CD4-positive, alpha-beta memory T cell (primary cell): Measurements from ENCODE around the gene TRPV5. TPM values are rescaled to one million over a fixed set of nuclear protein-coding genes. Genes with fewer than 3 reads are reported as not detected.

Experiments used
- CTCF ChIA-PET: fragments of 350-600 bp; sonication (Branson Sonifier 250); formaldehyde crosslinking; loops from one replicate; lab custom pipeline; 2021; ENCODE audit warnings: inconsistent platforms; ENCODE audit not compliant: partially characterized antibody; lab: Charles Lee
- POLR2A ChIA-PET: fragments of 350-600 bp; sonication (Branson Sonifier 250); formaldehyde crosslinking; loops from one replicate; lab custom pipeline; 2021; ENCODE audit not compliant: partially characterized antibody; lab: Charles Lee
- DNase-seq, 5 donors: peaks; one replicate each; pipeline versions ENCODE4 v3.0.0 to v3.0.0-alpha.2; 2020 to 2022; ENCODE audit warnings: mixed read lengths in 1 of 5
- H3K27ac ChIP-seq: one replicate; pipeline ENCODE4 v1.7.0; 2013; ENCODE audit warnings: low read depth, low read length
- H3K27me3 ChIP-seq: 2 replicates; pipeline ENCODE4 v1.7.0; 2013; ENCODE audit warnings: mild to moderate bottlenecking, low read length, moderate library complexity; ENCODE audit not compliant: insufficient read depth
- H3K36me3 ChIP-seq: 2 replicates; pipeline ENCODE4 v1.7.0; 2013; ENCODE audit warnings: mild to moderate bottlenecking, low read length, moderate library complexity; ENCODE audit not compliant: insufficient read depth
- H3K4me1 ChIP-seq: 2 replicates; pipeline ENCODE4 v1.7.0; 2013; ENCODE audit warnings: mild to moderate bottlenecking, low read length, moderate library complexity; ENCODE audit not compliant: insufficient read depth
- H3K4me3 ChIP-seq, 2 donors: one replicate each; pipeline ENCODE4 v1.7.0; 2013; ENCODE audit warnings: low read length in 2 of 2, mild to moderate bottlenecking in 1 of 2
- H3K9me3 ChIP-seq, 2 donors: one replicate each; pipeline ENCODE4 v1.7.0; 2013; ENCODE audit warnings: low read length in 2 of 2, control low read depth in 1 of 2; ENCODE audit not compliant: control insufficient read depth in 1 of 2
- H3K27ac Mint-ChIP-seq, 7 donors: one replicate each; pipeline ENCODE4 v1.8.0; 2020 to 2021; ENCODE audit warnings: mixed read lengths in 7 of 7, mild to moderate bottlenecking in 6 of 7, inconsistent platforms in 3 of 7, moderate library complexity in 3 of 7
- H3K27me3 Mint-ChIP-seq, 2 donors: one replicate each; pipeline ENCODE4 v1.8.0; 2020 to 2021; ENCODE audit warnings: mixed read lengths in 2 of 2
- H3K36me3 Mint-ChIP-seq, 2 donors: one replicate each; pipeline ENCODE4 v1.8.0; 2020 to 2021; ENCODE audit warnings: mixed read lengths in 2 of 2, inconsistent platforms in 1 of 2, mild to moderate bottlenecking in 1 of 2
- H3K4me1 Mint-ChIP-seq, 4 donors: one replicate each; pipeline ENCODE4 v1.8.0; 2020 to 2021; ENCODE audit warnings: mixed read lengths in 4 of 4, mild to moderate bottlenecking in 1 of 4
- H3K4me3 Mint-ChIP-seq, 8 donors: one replicate each; pipeline ENCODE4 v1.8.0; 2020 to 2021; ENCODE audit warnings: mixed read lengths in 8 of 8, mild to moderate bottlenecking in 7 of 8, moderate library complexity in 6 of 8, inconsistent platforms in 3 of 8
- H3K9me3 Mint-ChIP-seq, 8 donors: one replicate each; pipeline ENCODE4 v1.8.0; 2020 to 2021; ENCODE audit warnings: mixed read lengths in 8 of 8, mild to moderate bottlenecking in 5 of 8, inconsistent platforms in 3 of 8, moderate library complexity in 1 of 8
- intact Hi-C: fragments of 100-400 bp; cut with micrococcal nuclease; formaldehyde crosslinking; loops from one replicate; pipeline ENCODE4 v1.15.1; 2023
- polyA plus RNA-seq, 2 donors: library from polyadenylated mRNA; unstranded; fragments of 300-500 nt; fragmentation: Illumina TruSeq; gene quantifications; one replicate each; pipeline ENCODE4 v1.2.3, GENCODE V29; 2021
- total RNA-seq, 2 experiments: library from RNA; stranded (reverse); gene quantifications; one replicate each; pipeline ENCODE4 v1.2.3, GENCODE V29; 2021

TRPV5 gene
- total and polyA plus RNA-seq, 4 experiments from 2014 or later: not detected

GRCh38 chr7:142910031-142910433 lies 23.5 kb downstream of the TRPV5 start:
- no peaks in the 10 kb centered on the region for H3K36me3 Mint-ChIP-seq
- Histone ChIP-seq H3K27me3 (no peaks in the 10 kb centered on the region), H3K36me3 (no peaks in the 10 kb centered on the region), H3K9me3 (no peaks in the 10 kb centered on the region), H3K27ac (no peak overlapping the region), H3K4me1 (no peaks in the 10 kb centered on the region), H3K4me3 (no peak overlapping the region)
- peaks cover 0 to 2% (median 0%) of the 10 kb centered on the region in 4 donors for H3K4me1 Mint-ChIP-seq
- peaks cover 0 to 4% (median 2%) of the 10 kb centered on the region in 8 donors for H3K9me3 Mint-ChIP-seq
- POLR2A ChIA-PET: no interaction called here
- H3K27ac Mint-ChIP-seq: no peak overlapping the region
- no peak overlapping the region for H3K4me3 Mint-ChIP-seq
- H3K27me3 Mint-ChIP-seq: peaks cover 30 to 35% of the 10 kb centered on the region in 2 donors
- CTCF ChIA-PET: interaction anchor here (0.9 to 1.4 kb wide), 4 partner anchors 8 to 92 kb away, joined by 3 read pairs; partner anchors contain the start of gene EPHB6
- intact Hi-C loops: no loop called here
- no peak for DNase-seq

GRCh38 chr7:142908921-142909890 lies 24.3 kb downstream of the TRPV5 start:
- no peaks in the 10 kb centered on the region for H3K9me3 ChIP-seq
- peaks cover 26 to 32% of the 10 kb centered on the region in 2 donors for H3K27me3 Mint-ChIP-seq
- no peaks in the 10 kb centered on the region for H3K36me3 Mint-ChIP-seq
- no peak overlapping the region for H3K4me3 Mint-ChIP-seq
- intact Hi-C loops: no loop called here
- ChIA-PET POLR2A (no interaction called here), CTCF (interaction anchor here (0.9 to 1.4 kb wide), 4 partner anchors 8 to 93 kb away, joined by 3 read pairs; partner anchors contain the start of gene EPHB6)
- no peaks in the 10 kb centered on the region for H3K27me3 ChIP-seq
- H3K4me1 ChIP-seq: no peaks in the 10 kb centered on the region
- peaks cover 0 to 8% (median 2%) of the 10 kb centered on the region in 8 donors for H3K9me3 Mint-ChIP-seq
- no peaks in the 10 kb centered on the region for H3K36me3 ChIP-seq
- H3K4me3 ChIP-seq: no peak overlapping the region
- no peak overlapping the region for H3K27ac Mint-ChIP-seq
- H3K4me1 Mint-ChIP-seq: peaks cover 0 to 2% (median 0%) of the 10 kb centered on the region in 4 donors
- no peak for DNase-seq
- no peak overlapping the region for H3K27ac ChIP-seq

- Mint-ChIP-seq H3K27me3 (peaks cover 17 to 27% of the 10 kb centered on the region in 2 donors), H3K36me3 (no peaks in the 10 kb centered on the region), H3K4me3 (no peak overlapping the region), H3K9me3 (peaks cover 0 to 11% (median 2%) of the 10 kb centered on the region in 8 donors), H3K4me1 (peaks cover 0 to 2% (median 0%) of the 10 kb centered on the region in 4 donors), H3K27ac (no peak overlapping the region)
- POLR2A ChIA-PET: no interaction called here
- Histone ChIP-seq H3K4me3 (no peak overlapping the region), H3K36me3 (no peaks in the 10 kb centered on the region), H3K9me3 (no peaks in the 10 kb centered on the region), H3K27ac (no peak overlapping the region), H3K4me1 (no peaks in the 10 kb centered on the region), H3K27me3 (no peaks in the 10 kb centered on the region)
- CTCF ChIA-PET: no interaction called here
- intact Hi-C loops: no loop called here
- no peak for DNase-seq
These were observed 25.3 kb downstream of the TRPV5 start for GRCh38 chr7:142908290-142908689.

GRCh38 chr7:142906643-142907042 lies 26.9 kb downstream of the TRPV5 start:
- CTCF ChIA-PET: no interaction called here

GRCh38 chr7:142905759-142906158 lies 27.8 kb downstream of the TRPV5 start:
- no peak overlapping the region for H3K27ac ChIP-seq
- POLR2A ChIA-PET: no interaction called here
- no peaks in the 10 kb centered on the region for H3K36me3 ChIP-seq
- Mint-ChIP-seq H3K4me1 (peaks cover 0 to 2% (median 0%) of the 10 kb centered on the region in 4 donors), H3K27me3 (peaks cover 14 to 19% of the 10 kb centered on the region in 2 donors), H3K27ac (no peak overlapping the region), H3K4me3 (no peak overlapping the region), H3K9me3 (peaks cover 0 to 11% (median 2%) of the 10 kb centered on the region in 8 donors), H3K36me3 (no peaks in the 10 kb centered on the region)
- H3K4me1 ChIP-seq: no peaks in the 10 kb centered on the region
- H3K27me3 ChIP-seq: no peaks in the 10 kb centered on the region
- no peak for DNase-seq
- intact Hi-C loops: no loop called here
- no peak overlapping the region for H3K4me3 ChIP-seq
- CTCF ChIA-PET: no interaction called here
- H3K9me3 ChIP-seq: no peaks in the 10 kb centered on the region

More at GRCh38 chr7:142906643-142907042, 26.9 kb downstream of the TRPV5 start:
- Mint-ChIP-seq H3K4me1 (peaks cover 0 to 2% (median 0%) of the 10 kb centered on the region in 4 donors), H3K4me3 (no peak overlapping the region), H3K27me3 (peaks cover 13 to 25% of the 10 kb centered on the region in 2 donors), H3K36me3 (no peaks in the 10 kb centered on the region), H3K9me3 (peaks cover 0 to 11% (median 2%) of the 10 kb centered on the region in 8 donors), H3K27ac (no peak overlapping the region)
- Histone ChIP-seq H3K27ac (no peak overlapping the region), H3K27me3 (no peaks in the 10 kb centered on the region), H3K4me3 (no peak overlapping the region), H3K9me3 (no peaks in the 10 kb centered on the region), H3K4me1 (no peaks in the 10 kb centered on the region), H3K36me3 (no peaks in the 10 kb centered on the region)
- POLR2A ChIA-PET: no interaction called here
- intact Hi-C loops: no loop called here
- no peak for DNase-seq

- Histone ChIP-seq H3K27me3 (no peaks in the 10 kb centered on the region), H3K4me1 (no peaks in the 10 kb centered on the region), H3K9me3 (no peaks in the 10 kb centered on the region), H3K4me3 (no peak overlapping the region), H3K27ac (no peak overlapping the region), H3K36me3 (no peaks in the 10 kb centered on the region)
- POLR2A ChIA-PET: no interaction called here
- Mint-ChIP-seq H3K27ac (no peak overlapping the region), H3K4me1 (no peaks in the 10 kb centered on the region), H3K4me3 (no peak overlapping the region), H3K36me3 (no peaks in the 10 kb centered on the region), H3K9me3 (peaks cover 0 to 11% (median 2%) of the 10 kb centered on the region in 8 donors), H3K27me3 (peaks cover 10 to 18% of the 10 kb centered on the region in 2 donors)
- intact Hi-C loops: no loop called here
- CTCF ChIA-PET: no interaction called here
- no peak for DNase-seq
These were observed 29.4 kb downstream of the TRPV5 start for GRCh38 chr7:142904128-142904527.
